ENCODE measurements around the gene CAND2. TPM values are rescaled to one million over a fixed set of nuclear protein-coding genes. Genes with fewer than 3 reads are reported as not detected.

Gene CAND2
- total RNA-seq, 1 experiment from 2014 or later: 8.2 TPM

- ChIA-PET CTCF (interaction anchor here (1.1 kb wide), 1 partner anchor 20 kb away, joined by 12 read pairs; no protein-coding TSS in a partner anchor), POLR2A (ENCODE audit: low non-redundant PET) (interaction anchor here (1.1 kb wide), 1 partner anchor 12 kb away, joined by 3 read pairs; no protein-coding TSS in a partner anchor)
- TF ChIP-seq, protein P1, sequence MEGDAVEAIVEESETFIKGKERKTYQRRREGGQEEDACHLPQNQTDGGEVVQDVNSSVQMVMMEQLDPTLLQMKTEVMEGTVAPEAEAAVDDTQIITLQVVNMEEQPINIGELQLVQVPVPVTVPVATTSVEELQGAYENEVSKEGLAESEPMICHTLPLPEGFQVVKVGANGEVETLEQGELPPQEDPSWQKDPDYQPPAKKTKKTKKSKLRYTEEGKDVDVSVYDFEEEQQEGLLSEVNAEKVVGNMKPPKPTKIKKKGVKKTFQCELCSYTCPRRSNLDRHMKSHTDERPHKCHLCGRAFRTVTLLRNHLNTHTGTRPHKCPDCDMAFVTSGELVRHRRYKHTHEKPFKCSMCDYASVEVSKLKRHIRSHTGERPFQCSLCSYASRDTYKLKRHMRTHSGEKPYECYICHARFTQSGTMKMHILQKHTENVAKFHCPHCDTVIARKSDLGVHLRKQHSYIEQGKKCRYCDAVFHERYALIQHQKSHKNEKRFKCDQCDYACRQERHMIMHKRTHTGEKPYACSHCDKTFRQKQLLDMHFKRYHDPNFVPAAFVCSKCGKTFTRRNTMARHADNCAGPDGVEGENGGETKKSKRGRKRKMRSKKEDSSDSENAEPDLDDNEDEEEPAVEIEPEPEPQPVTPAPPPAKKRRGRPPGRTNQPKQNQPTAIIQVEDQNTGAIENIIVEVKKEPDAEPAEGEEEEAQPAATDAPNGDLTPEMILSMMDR (conservative IDR thresholded peaks at IDR 0.05; ENCODE audit: low read depth, low read length): no peak
- TF ChIP-seq EZH2 (IDR thresholded peaks at IDR 0.05; ENCODE audit: borderline replicate concordance, low read depth, low read length, poor library complexity, severe bottlenecking): no peak
- Histone ChIP-seq H3K27ac (ENCODE audit: low read depth, low read length, poor library complexity, severe bottlenecking) (peak overlapping the region; percentile 46), H3K36me3 (ENCODE audit: insufficient read depth, low read length, poor library complexity, severe bottlenecking) (peaks cover 46% of the 10 kb centered on the region), H3K9me3 (ENCODE audit: low read depth, low read length, poor library complexity, severe bottlenecking) (no peaks in the 10 kb centered on the region), H3K4me3 (ENCODE audit: low read depth, low read length, poor library complexity, severe bottlenecking) (no peak overlapping the region), H3K27me3 (replicated peaks; ENCODE audit: insufficient read depth, low read depth, low read length, poor library complexity) (no peaks in the 10 kb centered on the region), H3K4me1 (ENCODE audit: insufficient read depth, low read length, poor library complexity, severe bottlenecking) (no peaks in the 10 kb centered on the region)
- BruUV-seq (replicated peaks): no TSS peak
- intact Hi-C loops (cut with micrococcal nuclease; ENCODE audit: unreplicated experiment): no loop called here
- no peak for DNase-seq (ENCODE audit: low spot score)
Measured at GRCh38 chr3:12829886-12830784, 33.7 kb downstream of the CAND2 start.

DNA sequence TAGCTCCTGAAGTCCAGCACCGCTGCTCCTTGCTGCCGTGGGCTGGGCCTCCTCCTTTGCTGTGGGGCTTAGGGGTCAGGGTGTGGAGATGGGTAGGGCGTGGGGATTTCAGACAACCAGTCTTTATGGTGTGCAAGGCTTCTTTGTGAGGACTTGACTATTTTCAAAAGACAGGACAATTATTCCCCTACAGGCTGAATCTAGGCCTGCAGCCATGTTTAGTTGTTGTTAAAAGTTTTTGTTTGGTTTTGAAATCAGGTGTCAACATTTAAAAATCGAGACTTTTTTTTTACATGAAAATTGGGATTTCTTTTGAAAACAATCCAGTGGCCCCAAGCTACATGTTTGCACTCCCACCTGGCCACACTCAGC, 34.3 kb downstream of the CAND2 start:
- Histone ChIP-seq H3K4me3 (ENCODE audit: low read depth, low read length, poor library complexity, severe bottlenecking) (no peak overlapping the region), H3K27me3 (replicated peaks; ENCODE audit: insufficient read depth, low read depth, low read length, poor library complexity) (no peaks in the 10 kb centered on the region), H3K4me1 (ENCODE audit: insufficient read depth, low read length, poor library complexity, severe bottlenecking) (no peaks in the 10 kb centered on the region), H3K36me3 (ENCODE audit: insufficient read depth, low read length, poor library complexity, severe bottlenecking) (peaks cover 53% of the 10 kb centered on the region), H3K9me3 (ENCODE audit: low read depth, low read length, poor library complexity, severe bottlenecking) (no peaks in the 10 kb centered on the region), H3K27ac (ENCODE audit: low read depth, low read length, poor library complexity, severe bottlenecking) (peak overlapping the region; percentile 46)
- intact Hi-C loops (cut with micrococcal nuclease; ENCODE audit: unreplicated experiment): no loop called here
- no TSS peak for BruUV-seq (replicated peaks)
- no peak for TF ChIP-seq EZH2 (IDR thresholded peaks at IDR 0.05; ENCODE audit: borderline replicate concordance, low read depth, low read length, poor library complexity, severe bottlenecking)
- TF ChIP-seq, protein P1 (conservative IDR thresholded peaks at IDR 0.05; ENCODE audit: low read depth, low read length): peak; percentile 28; the same call in 1 of the 2 replicates
- ChIA-PET CTCF (interaction anchor here (1.1 kb wide), 1 partner anchor 21 kb away, joined by 12 read pairs; no protein-coding TSS in a partner anchor), POLR2A (ENCODE audit: low non-redundant PET) (interaction anchor here (0.7 kb wide), 1 partner anchor 210 kb away, joined by 4 read pairs; no protein-coding TSS in a partner anchor)
- no peak for DNase-seq (ENCODE audit: low spot score)

GRCh38 chr3:12831301-12831866, 34.9 kb downstream of the CAND2 start:
- H3K9me3 ChIP-seq (ENCODE audit: low read depth, low read length, poor library complexity, severe bottlenecking): no peaks in the 10 kb centered on the region
- H3K36me3 ChIP-seq (ENCODE audit: insufficient read depth, low read length, poor library complexity, severe bottlenecking): peaks cover 59% of the 10 kb centered on the region
- H3K4me1 ChIP-seq (ENCODE audit: insufficient read depth, low read length, poor library complexity, severe bottlenecking): no peaks in the 10 kb centered on the region
- no TSS peak for BruUV-seq (replicated peaks)
- no peak overlapping the region for H3K27ac ChIP-seq (ENCODE audit: low read depth, low read length, poor library complexity, severe bottlenecking)
- intact Hi-C loops (cut with micrococcal nuclease; ENCODE audit: unreplicated experiment): no loop called here
- ChIA-PET CTCF (interaction anchor here (1.4 kb wide), 1 partner anchor 10 kb away, joined by 4 read pairs; the partner anchor contains the start of gene RPL32), POLR2A (ENCODE audit: low non-redundant PET) (interaction anchor here (0.6 to 0.7 kb wide), 2 partner anchors 10 to 210 kb away, joined by 3 to 4 read pairs; no protein-coding TSS in a partner anchor)
- TF ChIP-seq, protein P1 (conservative IDR thresholded peaks at IDR 0.05; ENCODE audit: low read depth, low read length): no peak
- TF ChIP-seq EZH2 (IDR thresholded peaks at IDR 0.05; ENCODE audit: borderline replicate concordance, low read depth, low read length, poor library complexity, severe bottlenecking): no peak
- H3K4me3 ChIP-seq (ENCODE audit: low read depth, low read length, poor library complexity, severe bottlenecking): no peak overlapping the region
- H3K27me3 ChIP-seq (replicated peaks; ENCODE audit: insufficient read depth, low read depth, low read length, poor library complexity): no peaks in the 10 kb centered on the region
- no peak for DNase-seq (ENCODE audit: low spot score)
